OCI-LY1 (cell line): ENCODE data around the gene ARL2BP.

Experiments
- H2AFZ ChIP-seq: fragments of 200-600 bp; sonication (generic), shearing (Covaris generic); 2 replicates; pipeline ENCODE4 v1.6.0; 2014; ENCODE audit warnings: antibody characterized with exemption, mild to moderate bottlenecking, low read length
- H3F3A ChIP-seq: fragments of 200-600 bp; sonication (generic), shearing (Covaris generic); 2 replicates; pipeline ENCODE4 v1.6.0; 2014; ENCODE audit warnings: mild to moderate bottlenecking, antibody characterized with exemption, low read length, moderate library complexity; ENCODE audit not compliant: insufficient read depth
- H3K27ac ChIP-seq: fragments of 200-600 bp; sonication (generic); 2 replicates; pipeline ENCODE4 v1.5.1; 2014; ENCODE audit warnings: low read length, mixed run types, mild to moderate bottlenecking, low read depth; ENCODE audit not compliant: poor library complexity, severe bottlenecking
- H3K27me3 ChIP-seq: fragments of 200-600 bp; sonication (generic); 2 replicates; pipeline ENCODE4 v1.6.0; 2014; ENCODE audit warnings: antibody characterized with exemption, mild to moderate bottlenecking, low read length, moderate library complexity; ENCODE audit not compliant: insufficient read depth
- H3K36me3 ChIP-seq: fragments of 200-600 bp; sonication (generic); 2 replicates; pipeline ENCODE4 v1.6.1; 2014; ENCODE audit warnings: mild to moderate bottlenecking, antibody characterized with exemption, low read length, moderate library complexity, mixed read lengths; ENCODE audit not compliant: insufficient read depth
- H3K4me1 ChIP-seq: fragments of 200-600 bp; sonication (generic); 2 replicates; pipeline ENCODE4 v1.5.1; 2014; ENCODE audit warnings: mild to moderate bottlenecking, low read length, moderate library complexity; ENCODE audit not compliant: insufficient read depth, severe bottlenecking
- H3K4me2 ChIP-seq: fragments of 200-600 bp; sonication (generic), shearing (Covaris generic); 2 replicates; pipeline ENCODE4 v1.6.1; 2014; ENCODE audit warnings: low read length
- H3K4me3 ChIP-seq: fragments of 200-600 bp; sonication (generic); 2 replicates; pipeline ENCODE4 v1.5.1; 2014; ENCODE audit warnings: low read length, low read depth, mild to moderate bottlenecking, mixed read lengths; ENCODE audit not compliant: poor library complexity, severe bottlenecking
- H3K79me2 ChIP-seq: fragments of 200-600 bp; shearing (Covaris generic); 2 replicates; pipeline ENCODE4 v1.6.1; 2016; ENCODE audit warnings: mixed run types, low read length, mixed read lengths; ENCODE audit not compliant: insufficient read depth
- H3K9ac ChIP-seq: fragments of 200-600 bp; sonication (generic), shearing (Covaris generic); 2 replicates; pipeline ENCODE4 v1.6.1; 2014; ENCODE audit warnings: mild to moderate bottlenecking, low read length, mixed read lengths
- H3K9me2 ChIP-seq: fragments of 200-600 bp; sonication (generic), shearing (Covaris generic); 2 replicates; pipeline ENCODE4 v1.6.1; 2014; ENCODE audit warnings: low read depth, mild to moderate bottlenecking, low read length, mixed read lengths
- H3K9me3 ChIP-seq: fragments of 200-600 bp; shearing (Covaris generic); 2 replicates; pipeline ENCODE4 v1.6.1; 2014; ENCODE audit warnings: low read length, mixed read lengths
- H4K20me1 ChIP-seq: fragments of 200-600 bp; sonication (generic), shearing (Covaris generic); 2 replicates; pipeline ENCODE4 v1.6.0; 2016; ENCODE audit warnings: mild to moderate bottlenecking, low read length; ENCODE audit not compliant: insufficient read depth
- CTCF ChIP-seq: fragments of 200-600 bp; sonication (generic), shearing (Covaris generic); IDR thresholded peaks from 2 replicates; pipeline ENCODE4 v1.5.1; 2017; ENCODE audit warnings: mild to moderate bottlenecking, antibody characterized with exemption, low read length, moderate library complexity, mixed read lengths
- EZH2 ChIP-seq: fragments of 200-600 bp; sonication (generic), shearing (Covaris generic); IDR thresholded peaks from 2 replicates; pipeline ENCODE4 v1.8.0; 2017; ENCODE audit warnings: borderline replicate concordance, mixed run types, mild to moderate bottlenecking, antibody characterized with exemption, low read length, moderate library complexity, mixed read lengths

The ARL2BP gene

GRCh38 chr16:57276596-57276995 lies 31.5 kb downstream of the ARL2BP start:
- H3K9ac ChIP-seq, result no peak overlapping the region
- H3K4me1 ChIP-seq, result no peaks in the 10 kb centered on the region
- H2AFZ ChIP-seq, result no peak overlapping the region
- no peaks in the 10 kb centered on the region for H3K9me3 ChIP-seq
- no peak overlapping the region for H3K4me2 ChIP-seq
- H3K4me3 ChIP-seq, result no peak overlapping the region
- no peaks in the 10 kb centered on the region for H3K36me3 ChIP-seq
- no peaks in the 10 kb centered on the region for H4K20me1 ChIP-seq
- no peaks in the 10 kb centered on the region for H3K79me2 ChIP-seq
- no peaks in the 10 kb centered on the region for H3K9me2 ChIP-seq
- no peak overlapping the region for H3K27ac ChIP-seq
- no peaks in the 10 kb centered on the region for H3F3A ChIP-seq
- H3K27me3 ChIP-seq, result no peaks in the 10 kb centered on the region
- TF ChIP-seq CTCF (no peak), EZH2 (no peak)

- TF ChIP-seq EZH2, result no peak
- no peak for TF ChIP-seq CTCF
- H2AFZ ChIP-seq, result no peak overlapping the region
- no peak overlapping the region for H3K4me2 ChIP-seq
- H3K36me3 ChIP-seq, result no peaks in the 10 kb centered on the region
- no peaks in the 10 kb centered on the region for H3F3A ChIP-seq
- H4K20me1 ChIP-seq, result no peaks in the 10 kb centered on the region
- H3K4me3 ChIP-seq, result no peak overlapping the region
- no peaks in the 10 kb centered on the region for H3K9me2 ChIP-seq
- H3K4me1 ChIP-seq, result no peaks in the 10 kb centered on the region
- no peak overlapping the region for H3K9ac ChIP-seq
- no peaks in the 10 kb centered on the region for H3K79me2 ChIP-seq
- no peaks in the 10 kb centered on the region for H3K9me3 ChIP-seq
- no peak overlapping the region for H3K27ac ChIP-seq
- H3K27me3 ChIP-seq, result no peaks in the 10 kb centered on the region
Measured at GRCh38 chr16:57277586-57277985, 32.5 kb downstream of the ARL2BP start.

GRCh38 chr16:57278494-57278893 lies 33.4 kb downstream of the ARL2BP start:
- Histone ChIP-seq H3K4me1 (no peaks in the 10 kb centered on the region), H3K27ac (no peak overlapping the region), H3K9me2 (no peaks in the 10 kb centered on the region), H3K36me3 (no peaks in the 10 kb centered on the region), H4K20me1 (no peaks in the 10 kb centered on the region), H3K4me2 (no peak overlapping the region), H3K9me3 (no peaks in the 10 kb centered on the region), H3K9ac (no peak overlapping the region), H3K4me3 (no peak overlapping the region), H2AFZ (no peak overlapping the region), H3K27me3 (no peaks in the 10 kb centered on the region), H3K79me2 (no peaks in the 10 kb centered on the region), H3F3A (no peaks in the 10 kb centered on the region)
- TF ChIP-seq CTCF, result no peak
- no peak for TF ChIP-seq EZH2
